Measurements from ENCODE around the gene CMYA5.
"Not testable (repeated sequence)": the region's sequence is repeated elsewhere in the genome, so short reads cannot be mapped to it uniquely, and the experiment has no call there.

DNA sequence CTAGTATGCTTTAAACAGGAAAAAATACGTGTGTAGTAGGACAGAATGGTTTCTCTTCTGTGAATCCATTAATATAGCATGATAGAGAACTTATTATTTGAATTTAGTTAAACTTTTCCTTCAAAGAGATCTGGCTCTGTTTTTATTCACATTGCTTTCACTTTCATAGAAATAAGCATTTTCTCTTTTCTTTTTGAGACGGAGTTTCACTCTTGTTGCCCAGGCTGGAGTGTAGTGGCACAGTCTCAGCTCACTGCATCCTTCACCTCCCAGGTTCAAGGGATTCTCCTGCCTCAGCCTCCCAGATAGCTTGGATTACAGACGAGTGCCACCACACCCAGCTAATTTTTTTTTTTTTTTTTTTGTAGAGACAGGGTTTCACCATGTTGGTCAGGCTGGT, 7.5 kb upstream of the CMYA5 start:
- not testable (repeated sequence) for TF ChIP-seq ZNF274 (IDR thresholded peaks at IDR 0.05; ENCODE audit: low read depth, low read length); YY1 (IDR thresholded peaks at IDR 0.05; ENCODE audit: insufficient read depth, insufficient read length)

All from NT2/D1 (cell line).